Measurements from ENCODE around the gene FOXN3.
A peak's percentile ranks its signal among the peaks of the same experiment; 100 is the strongest.

Gene FOXN3

GRCh38 chr14:89126461-89126860 is 290.6 kb downstream of the FOXN3 start:
- no peak overlapping the region for H4K5ac ChIP-seq (ENCODE audit: low read length)
- no peak overlapping the region for H3K18ac ChIP-seq (ENCODE audit: low read length)
- H2AK5ac ChIP-seq (ENCODE audit: low read length) = no peak overlapping the region
- no peaks in the 10 kb centered on the region for H3K79me1 ChIP-seq (ENCODE audit: low read length)
- no peak overlapping the region for H3K9ac ChIP-seq (ENCODE audit: low read length)
- H3K36me3 ChIP-seq (ENCODE audit: control insufficient read depth, insufficient read depth, low read length) = no peaks in the 10 kb centered on the region
- WGBS (ENCODE audit: extremely low coverage, insufficient coverage, low lambda C conversion rate) = no CpG with 5 or more reads among the region's 4 CpGs
- H4K8ac ChIP-seq (ENCODE audit: low read depth, low read length) = no peak overlapping the region
- H2BK5ac ChIP-seq (ENCODE audit: low read length) = no peak overlapping the region
- H3K79me2 ChIP-seq (ENCODE audit: control insufficient read depth, insufficient read depth, low read length) = no peaks in the 10 kb centered on the region
- H3K4ac ChIP-seq (ENCODE audit: low read depth, low read length) = no peak overlapping the region
- H3K4me3 ChIP-seq (ENCODE audit: low read length) = no peak overlapping the region
- no peak for DNase-seq
- no peak overlapping the region for H3K27ac ChIP-seq (ENCODE audit: low read depth, low read length)
- no peak overlapping the region for H2BK15ac ChIP-seq (replicated peaks; ENCODE audit: low read depth)
- no peak overlapping the region for H3K56ac ChIP-seq (ENCODE audit: low read length)
- no peaks in the 10 kb centered on the region for H3K27me3 ChIP-seq (ENCODE audit: insufficient read depth, low read length, poor library complexity)
- H3K4me2 ChIP-seq (ENCODE audit: low read length) = no peak overlapping the region
- no peak overlapping the region for H3K23ac ChIP-seq (ENCODE audit: low read length)
- no peaks in the 10 kb centered on the region for H3K4me1 ChIP-seq (ENCODE audit: control insufficient read depth, low read depth, low read length)
- no peak overlapping the region for H2BK120ac ChIP-seq (ENCODE audit: low read depth, low read length)

GRCh38 chr14:89125216-89125615 is 291.8 kb downstream of the FOXN3 start:
- H3K27me3 ChIP-seq (ENCODE audit: insufficient read depth, low read length, poor library complexity) = no peaks in the 10 kb centered on the region
- H3K9ac ChIP-seq (ENCODE audit: low read length) = no peak overlapping the region
- H3K18ac ChIP-seq (ENCODE audit: low read length) = no peak overlapping the region
- H3K79me2 ChIP-seq (ENCODE audit: control insufficient read depth, insufficient read depth, low read length) = no peaks in the 10 kb centered on the region
- H3K36me3 ChIP-seq (ENCODE audit: control insufficient read depth, insufficient read depth, low read length) = no peaks in the 10 kb centered on the region
- no peak for DNase-seq
- H3K23ac ChIP-seq (ENCODE audit: low read length) = no peak overlapping the region
- H3K4me2 ChIP-seq (ENCODE audit: low read length) = no peak overlapping the region
- H3K4me3 ChIP-seq (ENCODE audit: low read length) = no peak overlapping the region
- no peak overlapping the region for H3K27ac ChIP-seq (ENCODE audit: low read depth, low read length)
- no peaks in the 10 kb centered on the region for H3K79me1 ChIP-seq (ENCODE audit: low read length)
- H2BK120ac ChIP-seq (ENCODE audit: low read depth, low read length) = no peak overlapping the region
- WGBS (ENCODE audit: extremely low coverage, insufficient coverage, low lambda C conversion rate) = no CpG with 5 or more reads among the region's 4 CpGs
- H2BK15ac ChIP-seq (replicated peaks; ENCODE audit: low read depth) = no peak overlapping the region
- no peak overlapping the region for H2AK5ac ChIP-seq (ENCODE audit: low read length)
- no peak overlapping the region for H3K56ac ChIP-seq (ENCODE audit: low read length)
- H3K4me1 ChIP-seq (ENCODE audit: control insufficient read depth, low read depth, low read length) = no peaks in the 10 kb centered on the region
- no peak overlapping the region for H4K5ac ChIP-seq (ENCODE audit: low read length)
- H2BK5ac ChIP-seq (ENCODE audit: low read length) = no peak overlapping the region
- H3K4ac ChIP-seq (ENCODE audit: low read depth, low read length) = no peak overlapping the region
- H4K8ac ChIP-seq (ENCODE audit: low read depth, low read length) = no peak overlapping the region

- no peak overlapping the region for H3K23ac ChIP-seq (ENCODE audit: low read length)
- no peak overlapping the region for H4K5ac ChIP-seq (ENCODE audit: low read length)
- H2BK5ac ChIP-seq (ENCODE audit: low read length) = no peak overlapping the region
- H2BK120ac ChIP-seq (ENCODE audit: low read depth, low read length) = no peak overlapping the region
- H3K79me2 ChIP-seq (ENCODE audit: control insufficient read depth, insufficient read depth, low read length) = no peaks in the 10 kb centered on the region
- no peak overlapping the region for H3K9ac ChIP-seq (ENCODE audit: low read length)
- H3K27ac ChIP-seq (ENCODE audit: low read depth, low read length) = no peak overlapping the region
- no peaks in the 10 kb centered on the region for H3K79me1 ChIP-seq (ENCODE audit: low read length)
- DNase-seq = no peak
- no CpG with 5 or more reads among the region's 1 CpG for WGBS (ENCODE audit: extremely low coverage, insufficient coverage, low lambda C conversion rate)
- no peak overlapping the region for H4K8ac ChIP-seq (ENCODE audit: low read depth, low read length)
- H3K4me1 ChIP-seq (ENCODE audit: control insufficient read depth, low read depth, low read length) = no peaks in the 10 kb centered on the region
- no peak overlapping the region for H2AK5ac ChIP-seq (ENCODE audit: low read length)
- H3K27me3 ChIP-seq (ENCODE audit: insufficient read depth, low read length, poor library complexity) = no peaks in the 10 kb centered on the region
- no peak overlapping the region for H3K4me2 ChIP-seq (ENCODE audit: low read length)
- H3K18ac ChIP-seq (ENCODE audit: low read length) = no peak overlapping the region
- no peak overlapping the region for H3K56ac ChIP-seq (ENCODE audit: low read length)
- H2BK15ac ChIP-seq (replicated peaks; ENCODE audit: low read depth) = no peak overlapping the region
- no peak overlapping the region for H3K4me3 ChIP-seq (ENCODE audit: low read length)
- H3K36me3 ChIP-seq (ENCODE audit: control insufficient read depth, insufficient read depth, low read length) = no peaks in the 10 kb centered on the region
- H3K4ac ChIP-seq (ENCODE audit: low read depth, low read length) = no peak overlapping the region
Observed at GRCh38 chr14:89123851-89124250, 293.2 kb downstream of the FOXN3 start.

- Histone ChIP-seq H3K79me2 (ENCODE audit: control insufficient read depth, insufficient read depth, low read length) (no peaks in the 10 kb centered on the region), H2BK5ac (ENCODE audit: low read length) (no peak overlapping the region), H3K23ac (ENCODE audit: low read length) (no peak overlapping the region), H2BK15ac (replicated peaks; ENCODE audit: low read depth) (no peak overlapping the region), H2AK5ac (ENCODE audit: low read length) (no peak overlapping the region), H3K27me3 (ENCODE audit: insufficient read depth, low read length, poor library complexity) (no peaks in the 10 kb centered on the region), H3K4me2 (ENCODE audit: low read length) (no peak overlapping the region), H4K5ac (ENCODE audit: low read length) (no peak overlapping the region), H3K4me1 (ENCODE audit: control insufficient read depth, low read depth, low read length) (no peaks in the 10 kb centered on the region), H3K4ac (ENCODE audit: low read depth, low read length) (no peak overlapping the region), H3K9ac (ENCODE audit: low read length) (no peak overlapping the region), H3K18ac (ENCODE audit: low read length) (no peak overlapping the region), H3K27ac (ENCODE audit: low read depth, low read length) (no peak overlapping the region), H2BK120ac (ENCODE audit: low read depth, low read length) (no peak overlapping the region), H3K36me3 (ENCODE audit: control insufficient read depth, insufficient read depth, low read length) (no peaks in the 10 kb centered on the region), H3K4me3 (ENCODE audit: low read length) (no peak overlapping the region), H4K8ac (ENCODE audit: low read depth, low read length) (no peak overlapping the region), H3K56ac (ENCODE audit: low read length) (no peak overlapping the region), H3K79me1 (ENCODE audit: low read length) (no peaks in the 10 kb centered on the region)
- WGBS (ENCODE audit: extremely low coverage, insufficient coverage, low lambda C conversion rate) = no CpG with 5 or more reads among the region's 10 CpGs
- no peak for DNase-seq
Observed at GRCh38 chr14:89123215-89123614, 293.8 kb downstream of the FOXN3 start.

GRCh38 chr14:89121968-89122620 is 294.9 kb downstream of the FOXN3 start:
- H2BK15ac ChIP-seq (replicated peaks; ENCODE audit: low read depth) = no peak overlapping the region
- no peaks in the 10 kb centered on the region for H3K36me3 ChIP-seq (ENCODE audit: control insufficient read depth, insufficient read depth, low read length)
- DNase-seq = peak; percentile 82
- no peak overlapping the region for H2AK5ac ChIP-seq (ENCODE audit: low read length)
- no peak overlapping the region for H4K5ac ChIP-seq (ENCODE audit: low read length)
- no peak overlapping the region for H2BK5ac ChIP-seq (ENCODE audit: low read length)
- no peak overlapping the region for H3K18ac ChIP-seq (ENCODE audit: low read length)
- no peak overlapping the region for H3K4me2 ChIP-seq (ENCODE audit: low read length)
- no peak overlapping the region for H3K27ac ChIP-seq (ENCODE audit: low read depth, low read length)
- no peak overlapping the region for H3K23ac ChIP-seq (ENCODE audit: low read length)
- no peaks in the 10 kb centered on the region for H3K27me3 ChIP-seq (ENCODE audit: insufficient read depth, low read length, poor library complexity)
- H3K4me3 ChIP-seq (ENCODE audit: low read length) = no peak overlapping the region
- no peak overlapping the region for H3K56ac ChIP-seq (ENCODE audit: low read length)
- no peak overlapping the region for H2BK120ac ChIP-seq (ENCODE audit: low read depth, low read length)
- H3K9ac ChIP-seq (ENCODE audit: low read length) = no peak overlapping the region
- no peak overlapping the region for H4K8ac ChIP-seq (ENCODE audit: low read depth, low read length)
- no peak overlapping the region for H3K4ac ChIP-seq (ENCODE audit: low read depth, low read length)
- H3K79me1 ChIP-seq (ENCODE audit: low read length) = no peaks in the 10 kb centered on the region
- WGBS (ENCODE audit: extremely low coverage, insufficient coverage, low lambda C conversion rate) = no CpG with 5 or more reads among the region's 4 CpGs
- no peaks in the 10 kb centered on the region for H3K4me1 ChIP-seq (ENCODE audit: control insufficient read depth, low read depth, low read length)
- no peaks in the 10 kb centered on the region for H3K79me2 ChIP-seq (ENCODE audit: control insufficient read depth, insufficient read depth, low read length)

- Histone ChIP-seq H2BK120ac (ENCODE audit: low read depth, low read length) (no peak overlapping the region), H3K79me1 (ENCODE audit: low read length) (no peaks in the 10 kb centered on the region), H3K4ac (ENCODE audit: low read depth, low read length) (no peak overlapping the region), H4K8ac (ENCODE audit: low read depth, low read length) (no peak overlapping the region), H3K79me2 (ENCODE audit: control insufficient read depth, insufficient read depth, low read length) (no peaks in the 10 kb centered on the region), H2BK15ac (replicated peaks; ENCODE audit: low read depth) (no peak overlapping the region), H3K4me2 (ENCODE audit: low read length) (no peak overlapping the region), H2AK5ac (ENCODE audit: low read length) (no peak overlapping the region), H3K9ac (ENCODE audit: low read length) (no peak overlapping the region), H3K4me3 (ENCODE audit: low read length) (no peak overlapping the region), H3K36me3 (ENCODE audit: control insufficient read depth, insufficient read depth, low read length) (no peaks in the 10 kb centered on the region), H2BK5ac (ENCODE audit: low read length) (no peak overlapping the region), H3K27ac (ENCODE audit: low read depth, low read length) (no peak overlapping the region), H4K5ac (ENCODE audit: low read length) (no peak overlapping the region), H3K56ac (ENCODE audit: low read length) (no peak overlapping the region), H3K23ac (ENCODE audit: low read length) (no peak overlapping the region), H3K27me3 (ENCODE audit: insufficient read depth, low read length, poor library complexity) (no peaks in the 10 kb centered on the region), H3K18ac (ENCODE audit: low read length) (no peak overlapping the region), H3K4me1 (ENCODE audit: control insufficient read depth, low read depth, low read length) (no peaks in the 10 kb centered on the region)
- peak; percentile 5 for DNase-seq
- WGBS (ENCODE audit: extremely low coverage, insufficient coverage, low lambda C conversion rate) = no CpG with 5 or more reads among the region's 5 CpGs
Observed at GRCh38 chr14:89117012-89117411, 300.0 kb downstream of the FOXN3 start.
